SK-N-SH treated with all-trans-retinoic acid at 6 μM for 48 hours (cell line): Measurements from ENCODE around the gene TTLL10.

Experiments
- ATAC-seq: fragments of 200-7000 bp; cut with Tn5 transposase; 3 replicates; pipeline ENCODE4 v1.9.1; 2020; ENCODE audit warnings: mild to moderate bottlenecking, moderate library complexity
- ARNTL ChIP-seq: fragments of 450-650 bp; formaldehyde crosslinking; IDR thresholded peaks from 2 replicates; pipeline ENCODE4 v1.5.0; 2020; ENCODE audit warnings: low read depth, mild to moderate bottlenecking, moderate library complexity, borderline replicate concordance
- BACH2 ChIP-seq: fragments of 250-450 bp; sonication (Bioruptor Pico); IDR thresholded peaks from 2 replicates; pipeline ENCODE4 v1.9.0; 2021; ENCODE audit warnings: mild to moderate bottlenecking, borderline replicate concordance
- CREB5 ChIP-seq: fragments of 250-450 bp; sonication (Bioruptor Pico); IDR thresholded peaks from 2 replicates; pipeline ENCODE4 v1.5.1; 2020; ENCODE audit warnings: low read depth, mild to moderate bottlenecking, moderate library complexity
- CSDC2 ChIP-seq: fragments of 250-450 bp; sonication (Bioruptor Pico); IDR thresholded peaks from 2 replicates; pipeline ENCODE4 v1.5.0; 2020; ENCODE audit warnings: mild to moderate bottlenecking, moderate library complexity
- CSRNP3 ChIP-seq: fragments of 250-450 bp; sonication (Bioruptor Pico); IDR thresholded peaks from 2 replicates; pipeline ENCODE4 v1.5.1; 2021; ENCODE audit warnings: mild to moderate bottlenecking, moderate library complexity
- ESRRG ChIP-seq: fragments of 250-450 bp; sonication (Bioruptor Pico); IDR thresholded peaks from 2 replicates; pipeline ENCODE4 v1.6.1; 2021; ENCODE audit warnings: mild to moderate bottlenecking
- GLIS3 ChIP-seq: fragments of 250-450 bp; sonication (Bioruptor Pico); IDR thresholded peaks from 2 replicates; pipeline ENCODE4 v1.5.0; 2020; ENCODE audit warnings: mild to moderate bottlenecking, moderate library complexity
- ISL1 ChIP-seq: fragments of 250-450 bp; sonication (Bioruptor Pico); IDR thresholded peaks from 2 replicates; pipeline ENCODE4 v2.1.2; 2022; ENCODE audit warnings: mild to moderate bottlenecking, moderate library complexity
- OSR1 ChIP-seq: fragments of 250-450 bp; sonication (Bioruptor Pico); IDR thresholded peaks from 2 replicates; pipeline ENCODE4 v1.8.0; 2022; ENCODE audit warnings: moderate library complexity, mild to moderate bottlenecking, inconsistent platforms
- PATZ1 ChIP-seq: fragments of 250-450 bp; sonication (Bioruptor Pico); IDR thresholded peaks from 2 replicates; pipeline ENCODE4 v1.8.0; 2020; ENCODE audit warnings: mild to moderate bottlenecking, moderate library complexity, borderline replicate concordance
- POU6F1 ChIP-seq: fragments of 250-450 bp; sonication (Bioruptor Pico); IDR thresholded peaks from 2 replicates; pipeline ENCODE4 v1.8.0; 2021; ENCODE audit warnings: low read depth, mild to moderate bottlenecking, moderate library complexity, borderline replicate concordance
- PPARA ChIP-seq: fragments of 250-450 bp; sonication (Bioruptor Pico); IDR thresholded peaks from 2 replicates; pipeline ENCODE4 v1.5.0; 2020; ENCODE audit warnings: mild to moderate bottlenecking, borderline replicate concordance
- RARB ChIP-seq: fragments of 250-450 bp; sonication (Bioruptor Pico); IDR thresholded peaks from 2 replicates; pipeline ENCODE4 v1.8.0; 2021; ENCODE audit warnings: mild to moderate bottlenecking, moderate library complexity
- SNAI2 ChIP-seq: fragments of 250-450 bp; sonication (Bioruptor Pico); IDR thresholded peaks from 2 replicates; pipeline ENCODE4 v1.5.0; 2020; ENCODE audit warnings: mild to moderate bottlenecking, moderate library complexity
- TCF4 ChIP-seq: fragments of 250-450 bp; sonication (Bioruptor Pico); IDR thresholded peaks from 2 replicates; pipeline ENCODE4 v1.8.0; 2021; ENCODE audit warnings: mild to moderate bottlenecking, moderate library complexity, borderline replicate concordance
- TOX ChIP-seq: fragments of 250-450 bp; sonication (Bioruptor Pico); IDR thresholded peaks from 2 replicates; pipeline ENCODE4 v1.8.0; 2021; ENCODE audit warnings: mild to moderate bottlenecking, moderate library complexity, borderline replicate concordance
- TSHZ2 ChIP-seq: fragments of 250-450 bp; sonication (Bioruptor Pico); IDR thresholded peaks from 2 replicates; pipeline ENCODE4 v1.5.0; 2020; ENCODE audit warnings: mild to moderate bottlenecking, moderate library complexity
- ZC3H10 ChIP-seq: fragments of 250-450 bp; sonication (Bioruptor Pico); IDR thresholded peaks from 2 replicates; pipeline ENCODE4 v1.5.1; 2021; ENCODE audit warnings: mild to moderate bottlenecking, moderate library complexity
- ZFP3 ChIP-seq: fragments of 250-450 bp; sonication (Bioruptor Pico); IDR thresholded peaks from 2 replicates; pipeline ENCODE4 v1.5.0; 2020; ENCODE audit warnings: mild to moderate bottlenecking, moderate library complexity
- ZFP30 ChIP-seq: fragments of 450-650 bp; formaldehyde crosslinking; IDR thresholded peaks from 2 replicates; pipeline ENCODE4 v1.5.0; 2022; ENCODE audit warnings: mild to moderate bottlenecking, moderate library complexity
- ZNF70 ChIP-seq: fragments of 450-650 bp; formaldehyde crosslinking; IDR thresholded peaks from 2 replicates; pipeline ENCODE4 v1.5.0; 2020; ENCODE audit warnings: mild to moderate bottlenecking, moderate library complexity

TTLL10 gene

GRCh38 chr1:1203561-1204424 lies 30.1 kb downstream of the TTLL10 start:
- TF ChIP-seq TOX (CRISPR knock-in tag) (no peak), CSRNP3 (CRISPR knock-in tag) (no peak), ISL1 (no peak), SNAI2 (CRISPR knock-in tag) (no peak), CSDC2 (CRISPR knock-in tag) (no peak), GLIS3 (no peak), RARB (CRISPR knock-in tag) (no peak), TCF4 (CRISPR knock-in tag) (no peak), POU6F1 (no peak), ARNTL (no peak), CREB5 (CRISPR knock-in tag) (no peak), OSR1 (CRISPR knock-in tag) (no peak), ZC3H10 (CRISPR knock-in tag) (no peak), ZFP30 (CRISPR knock-in tag) (no peak)
- no peak for ATAC-seq

DNA sequence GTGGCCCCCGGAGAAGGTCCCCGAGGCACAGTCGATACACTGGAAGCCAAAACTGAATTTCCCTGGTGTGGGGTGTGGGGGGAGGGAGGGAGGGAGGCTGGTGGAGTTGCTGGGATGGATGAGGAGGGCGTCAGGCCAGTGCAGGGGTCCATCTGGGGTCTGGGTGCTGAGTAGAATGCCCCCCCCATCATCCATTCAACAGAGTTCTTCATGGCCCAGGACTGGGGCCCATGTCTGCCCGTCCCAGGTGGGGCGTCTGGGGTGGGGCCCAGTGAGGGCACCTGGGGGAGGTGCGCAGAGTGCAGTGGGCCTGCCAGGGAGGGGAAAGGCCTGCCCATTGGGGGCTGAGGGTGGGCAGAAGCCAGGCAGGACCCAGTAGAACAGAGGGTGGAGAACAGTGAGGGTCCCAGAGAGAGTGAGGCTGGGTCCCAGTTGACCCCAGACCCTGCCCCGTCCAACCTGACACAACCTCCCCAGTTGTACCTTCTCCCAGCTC lies 30.8 kb downstream of the TTLL10 start:
- TF ChIP-seq PPARA (CRISPR knock-in tag) (no peak), SNAI2 (CRISPR knock-in tag) (no peak), ZFP3 (no peak), ZC3H10 (CRISPR knock-in tag) (no peak), ARNTL (no peak), TSHZ2 (CRISPR knock-in tag) (no peak), GLIS3 (no peak), ESRRG (no peak), BACH2 (CRISPR knock-in tag) (no peak)
- ATAC-seq = no peak

DNA sequence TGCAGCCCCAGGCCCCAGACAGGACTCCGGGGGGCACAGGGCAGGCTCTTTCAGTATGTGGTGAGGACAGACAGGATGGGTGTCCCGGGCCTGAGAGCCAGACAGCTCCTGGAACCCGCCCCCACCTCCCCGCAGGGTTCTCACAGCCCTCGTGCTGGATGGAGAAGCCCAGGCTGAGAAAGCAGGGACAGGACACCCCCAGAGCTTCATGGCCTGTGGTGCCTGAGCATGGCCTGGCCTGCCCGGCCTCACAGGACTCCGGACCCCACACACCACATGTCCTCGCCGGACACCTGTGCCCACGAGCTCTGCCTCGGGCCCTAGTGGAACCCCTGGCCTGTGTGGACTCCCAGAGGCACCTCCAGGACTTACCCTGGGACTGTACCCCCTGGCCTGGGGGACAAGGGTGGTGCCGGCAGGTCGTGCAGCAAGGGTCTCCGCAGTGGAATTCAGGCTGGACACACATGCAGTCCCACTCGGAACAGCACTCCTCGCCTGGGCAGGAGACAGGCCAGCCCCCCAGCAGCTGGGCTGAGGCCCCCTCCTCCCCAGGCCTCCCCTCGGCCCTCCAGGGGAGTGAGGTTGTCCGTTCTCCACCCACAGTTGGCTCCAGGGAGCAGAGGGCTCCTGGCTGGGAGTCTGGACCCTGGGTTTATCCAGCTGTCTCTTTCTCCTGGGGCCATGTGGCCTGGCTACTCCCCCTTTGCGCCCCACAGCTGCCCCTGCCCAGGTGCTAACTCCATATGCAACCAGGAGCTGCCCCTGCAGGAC lies 31.5 kb downstream of the TTLL10 start:
- ATAC-seq = no peak
- no peak for TF ChIP-seq ZNF70 (CRISPR knock-in tag)
- TF ChIP-seq ISL1 = no peak
- TF ChIP-seq TSHZ2 (CRISPR knock-in tag) = no peak
- no peak for TF ChIP-seq ESRRG
- TF ChIP-seq PATZ1 (CRISPR knock-in tag) = no peak
- TF ChIP-seq POU6F1 = no peak
- TF ChIP-seq BACH2 (CRISPR knock-in tag) = no peak
- no peak for TF ChIP-seq ZFP3
- TF ChIP-seq SNAI2 (CRISPR knock-in tag) = no peak
- TF ChIP-seq ARNTL = no peak
- TF ChIP-seq TOX (CRISPR knock-in tag) = no peak
